Cardiac septum (tissue), 1 donor: ENCODE results near the gene TMEM266. TPM values are rescaled to one million over a fixed set of nuclear protein-coding genes. Genes with fewer than 3 reads are reported as not detected.
A peak's percentile ranks its signal among the peaks of the same experiment; 100 is the strongest.

Source experiments
- DNase-seq: peaks from one replicate; pipeline ENCODE4 v3.0.0-alpha.2; 2020; ENCODE audit warnings: low spot score
- intact Hi-C: fragments of 100-400 bp; cut with DNase I; formaldehyde crosslinking; loops from one replicate; pipeline ENCODE4 v1.14.0; 2022
- total RNA-seq: library from RNA; stranded (reverse); fragmentation: NEBNext Ultra II Directional; extraction: Animal tissue kit (Norgen Biotek cat#: 25700); gene quantifications from one replicate; pipeline ENCODE4 v1.2.1, GENCODE V29; 2021
- donor health status: DM: no; HTN: no; CAD: no.

Gene TMEM266
- total RNA-seq, 1 donor from 2014 or later, result not detected

GRCh38 chr15:76116138-76116885 lies 56.5 kb downstream of the TMEM266 start:
- DNase-seq, result no peak
- intact Hi-C loops, result no loop called here

GRCh38 chr15:76117181-76117580 lies 57.4 kb downstream of the TMEM266 start:
- intact Hi-C loops, result no loop called here
- no peak for DNase-seq

DNA sequence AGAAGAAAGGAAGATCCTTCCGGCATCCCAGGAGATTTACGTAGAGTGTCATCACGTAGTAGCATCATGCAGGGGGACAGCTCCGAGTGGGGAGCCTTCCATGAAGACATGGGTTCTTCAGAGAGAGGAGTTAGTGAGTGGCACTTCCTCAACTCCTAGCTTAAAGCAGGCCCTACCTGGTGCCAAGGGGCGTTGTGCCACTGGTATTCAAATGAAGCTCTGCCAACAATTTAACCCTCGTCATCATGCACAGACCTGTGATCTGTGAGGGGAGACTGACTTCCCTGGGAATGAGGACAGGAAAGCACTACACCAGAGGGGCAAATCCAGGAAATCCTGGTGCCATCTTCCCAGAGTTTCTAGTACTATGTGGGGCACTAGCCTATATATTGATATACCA lies 59.0 kb downstream of the TMEM266 start:
- no peak for DNase-seq
- intact Hi-C loops, result no loop called here

GRCh38 chr15:76123031-76123430 lies 63.2 kb downstream of the TMEM266 start:
- intact Hi-C loops, result no loop called here

DNA sequence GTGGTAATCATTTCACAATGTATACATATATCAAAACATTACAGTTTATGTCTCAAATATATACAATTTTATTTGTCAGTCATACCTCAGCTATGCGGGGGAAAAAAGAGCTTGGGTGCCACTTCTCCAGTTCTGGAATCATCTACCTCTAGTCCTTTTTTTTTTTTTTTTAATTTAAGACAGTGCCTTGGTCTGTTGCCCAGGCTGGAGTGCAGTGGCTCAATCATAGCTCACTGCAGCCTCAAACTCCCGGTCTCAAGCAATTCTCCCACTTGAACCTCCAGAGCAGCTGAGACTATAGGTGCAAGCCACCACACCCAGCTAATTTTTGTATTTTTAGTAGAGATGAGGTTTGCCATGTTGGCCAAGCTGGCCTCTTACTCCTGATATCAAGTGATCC lies 67.4 kb downstream of the TMEM266 start:
- no peak for DNase-seq
- intact Hi-C loops, result no loop called here

More at GRCh38 chr15:76123031-76123430, 63.2 kb downstream of the TMEM266 start:
- no peak for DNase-seq

- no peak for DNase-seq
- intact Hi-C loops, result no loop called here
Measured at GRCh38 chr15:76127880-76128279, 68.1 kb downstream of the TMEM266 start.

DNA sequence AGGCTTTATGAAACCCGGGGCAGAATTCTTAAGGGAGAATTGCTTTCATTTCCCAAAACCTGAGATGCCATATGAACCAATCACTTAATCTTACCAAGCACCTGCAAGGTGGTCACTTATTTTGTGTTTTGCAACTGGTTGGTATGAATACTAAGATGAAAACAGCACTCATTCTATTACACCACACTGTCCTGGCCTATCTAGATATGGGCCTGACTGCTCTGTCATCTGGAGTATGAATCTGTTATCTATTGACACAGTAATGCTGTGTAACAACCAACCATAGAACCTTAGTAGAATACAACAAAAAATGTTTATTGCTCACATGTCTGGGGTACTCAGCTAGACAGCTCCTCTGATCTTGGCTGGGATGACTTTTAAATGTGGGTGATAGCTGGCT lies 74.8 kb downstream of the TMEM266 start:
- DNase-seq, result no peak
- intact Hi-C loops, result no loop called here

DNA sequence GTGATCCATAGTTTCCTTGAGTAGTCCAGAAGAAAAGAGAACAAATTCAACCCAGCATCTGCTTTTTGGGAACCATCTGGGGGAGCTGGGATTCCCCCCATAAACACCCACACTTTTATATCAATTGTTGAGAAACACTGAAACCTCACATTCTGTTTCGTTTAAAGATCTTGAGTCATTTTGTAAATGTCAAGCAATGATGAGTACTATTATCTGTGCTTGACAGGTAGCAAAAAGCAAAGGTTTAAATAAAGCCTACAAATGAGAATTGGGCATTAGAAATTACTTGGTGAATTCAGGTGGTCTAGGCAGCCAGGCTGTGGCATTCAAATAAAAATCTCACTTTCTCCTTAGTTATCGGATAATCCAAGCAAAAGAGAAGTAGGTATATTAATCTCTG lies 75.7 kb downstream of the TMEM266 start:
- intact Hi-C loops, result no loop called here
- DNase-seq, result no peak

DNA sequence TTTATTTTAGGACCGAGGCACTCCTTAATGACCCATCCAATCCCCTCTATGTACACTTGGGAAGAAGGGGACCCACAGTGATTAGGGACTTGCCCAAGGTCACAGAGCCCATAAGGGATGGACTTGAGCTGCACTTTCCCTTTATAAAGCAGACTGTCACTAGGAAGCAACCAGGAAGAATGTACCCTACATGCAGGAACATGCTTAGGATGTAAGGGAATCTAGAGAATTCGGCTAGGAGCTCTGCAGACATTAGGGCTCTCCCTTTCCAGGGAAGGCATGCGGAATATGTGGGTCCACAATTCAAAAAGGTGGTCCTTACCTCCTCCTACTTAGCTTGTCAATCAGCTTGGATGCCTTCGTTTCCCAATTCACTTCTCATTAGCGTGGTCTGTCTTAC lies 78.7 kb downstream of the TMEM266 start:
- intact Hi-C loops, result no loop called here
- no peak for DNase-seq

GRCh38 chr15:76139368-76140073 lies 79.7 kb downstream of the TMEM266 start:
- DNase-seq, result no peak
- intact Hi-C loops, result loop anchor here (1.0 to 10.0 kb wide), 2 partner anchors 82 to 325 kb away; no protein-coding TSS in a partner anchor

DNA sequence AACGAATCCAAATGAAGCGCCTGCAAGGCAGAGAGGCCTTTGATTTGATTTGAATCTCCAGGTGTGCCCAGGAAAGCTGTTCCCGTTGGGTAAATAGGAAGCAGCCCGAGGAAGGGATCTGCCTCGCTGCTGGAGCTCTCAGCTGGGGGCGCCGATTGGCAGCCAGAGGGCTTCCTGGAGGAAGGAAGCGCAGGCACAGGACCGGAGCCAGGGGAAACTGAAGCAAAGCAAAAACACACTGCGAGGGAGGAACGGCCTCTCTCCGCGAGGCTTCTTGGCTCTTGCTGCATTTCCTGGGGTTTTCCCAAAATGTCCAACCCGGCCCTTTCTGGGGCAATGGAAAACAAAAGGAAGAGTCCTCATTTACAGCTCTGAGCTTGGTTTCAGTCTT lies 80.3 kb downstream of the TMEM266 start:
- intact Hi-C loops, result loop anchor here (10.0 kb wide), 1 partner anchor 325 kb away; no protein-coding TSS in a partner anchor
- DNase-seq, result no peak

DNA sequence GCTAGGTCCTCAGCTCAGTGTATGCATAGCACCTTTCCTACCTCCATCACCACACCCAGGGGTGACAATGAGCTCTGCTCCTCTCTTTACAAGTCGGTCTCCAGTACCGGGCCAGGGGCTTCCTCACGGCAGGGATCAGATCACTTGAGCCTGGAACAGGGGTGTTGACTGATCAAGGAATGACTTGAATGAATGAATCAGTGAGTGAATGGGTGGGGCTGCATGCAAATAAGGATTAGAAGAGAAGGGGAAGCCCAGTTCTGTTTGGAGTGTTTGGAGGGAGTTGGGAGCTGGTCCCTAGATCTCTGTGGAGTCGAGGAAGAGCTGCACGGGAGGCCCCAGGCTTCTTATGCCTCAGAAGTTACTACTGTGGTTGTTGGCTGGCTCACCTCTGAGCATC lies 87.0 kb downstream of the TMEM266 start:
- DNase-seq, result peak; percentile 41
- intact Hi-C loops, result loop anchor here (10.0 kb wide), 1 partner anchor 332 kb away; no protein-coding TSS in a partner anchor

DNA sequence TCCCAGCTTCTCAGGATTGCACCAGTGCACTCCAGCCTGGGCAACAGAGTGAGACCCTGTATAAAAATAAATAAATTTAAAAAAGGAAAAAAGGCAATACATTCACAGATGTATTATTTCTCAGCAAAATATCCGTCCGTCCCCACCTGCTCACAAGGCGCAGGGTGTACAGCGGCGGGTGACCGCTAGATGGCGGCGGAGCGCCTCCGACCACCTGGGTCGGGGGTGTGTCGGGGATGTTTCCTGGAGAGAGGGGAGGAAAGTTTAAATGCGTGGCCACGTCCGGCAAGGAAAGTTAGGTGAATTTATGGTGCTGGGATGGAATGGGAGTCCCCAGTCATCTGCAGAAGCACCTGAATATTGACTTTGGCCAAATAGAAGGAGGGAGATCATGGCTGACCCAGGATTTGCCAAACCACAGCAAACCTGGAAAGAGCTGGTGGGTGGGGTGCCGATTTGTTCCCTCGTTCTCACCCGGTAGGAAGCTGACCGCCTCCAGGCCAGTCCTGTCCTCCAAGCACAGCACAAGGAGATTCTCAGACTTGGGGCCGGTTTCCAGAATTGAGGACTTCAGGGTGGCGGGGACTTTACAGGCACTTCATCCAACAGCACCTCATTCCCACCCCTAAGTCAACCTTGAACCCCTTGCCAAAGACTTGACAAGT lies 88.3 kb downstream of the TMEM266 start:
- intact Hi-C loops, result loop anchor here (10.0 kb wide), 1 partner anchor 333 kb away; no protein-coding TSS in a partner anchor
- DNase-seq, result peak; percentile 78

GRCh38 chr15:76149291-76149915 lies 89.6 kb downstream of the TMEM266 start:
- DNase-seq, result no peak
- intact Hi-C loops, result loop anchor here (10.0 kb wide), 1 partner anchor 335 kb away; no protein-coding TSS in a partner anchor

DNA sequence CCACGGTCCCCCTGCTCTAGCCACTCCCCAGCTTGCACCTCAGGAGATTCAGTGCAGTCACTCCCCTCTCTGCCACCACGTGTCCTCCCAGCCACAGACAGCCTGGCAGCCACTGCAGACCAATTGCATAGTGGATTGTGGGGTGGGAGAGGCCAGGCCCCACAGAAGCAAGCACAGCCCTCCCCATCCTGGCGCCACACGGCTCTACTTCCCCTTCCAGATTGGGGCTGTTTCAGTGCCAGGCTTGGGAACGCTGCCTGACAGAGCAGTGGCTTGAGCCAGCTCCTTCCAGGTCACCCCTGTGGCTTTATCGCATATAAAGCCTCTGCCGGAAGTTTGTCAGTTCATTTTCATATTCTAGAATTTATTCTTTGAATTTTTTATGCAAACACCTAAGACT lies 90.7 kb downstream of the TMEM266 start:
- no peak for DNase-seq
- intact Hi-C loops, result no loop called here

DNA sequence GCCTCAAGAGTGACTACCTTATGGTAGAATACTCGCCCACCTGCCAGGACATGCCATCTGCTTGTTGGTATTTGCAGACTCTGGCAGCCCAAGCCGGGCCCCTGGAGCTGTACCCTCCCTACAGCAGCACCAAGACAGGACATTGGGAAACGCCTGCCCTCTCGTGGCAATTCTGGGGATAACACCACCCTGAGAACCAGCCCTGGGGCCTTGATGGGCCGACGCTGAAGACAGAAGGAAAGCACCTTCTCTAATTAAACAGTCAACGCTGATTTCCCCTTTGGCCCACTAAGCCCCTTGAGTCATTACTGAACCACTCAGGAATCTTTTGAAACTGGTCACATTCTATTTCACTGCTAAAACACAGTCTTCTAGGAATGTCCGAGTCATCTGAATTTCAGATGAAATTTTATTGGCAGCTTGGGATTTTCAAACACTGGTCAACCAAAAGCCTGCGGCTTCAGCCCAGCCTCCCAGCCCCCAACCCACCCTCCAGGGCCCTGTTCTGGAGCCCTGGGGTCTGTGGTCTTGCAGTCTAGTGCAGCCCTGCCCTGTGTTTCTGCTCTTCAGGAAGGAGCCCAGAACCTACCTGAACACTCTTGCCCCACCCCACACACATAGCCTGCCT lies 91.3 kb downstream of the TMEM266 start:
- intact Hi-C loops, result no loop called here
- DNase-seq, result peak; percentile 87

DNA sequence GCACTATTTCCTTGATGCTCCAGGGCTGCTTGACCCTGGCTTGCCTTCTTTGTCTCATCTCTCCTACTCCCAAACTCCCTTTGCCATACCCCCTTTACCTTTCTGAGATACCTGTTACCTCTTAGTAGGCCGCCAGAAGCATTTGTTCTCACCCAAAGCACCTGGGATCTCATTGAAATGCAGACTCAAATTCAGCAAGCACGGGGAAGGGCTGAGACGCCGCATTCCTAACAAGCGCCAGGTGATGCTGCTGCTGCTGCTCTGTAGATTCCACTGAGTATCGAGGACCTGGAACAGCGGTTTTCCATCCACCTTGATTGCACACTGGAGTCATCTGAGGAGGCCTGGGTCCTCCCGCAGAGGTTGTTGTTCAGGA lies 91.8 kb downstream of the TMEM266 start:
- intact Hi-C loops, result no loop called here
- DNase-seq, result no peak

- DNase-seq, result no peak
Measured at GRCh38 chr15:76152197-76152596, 92.4 kb downstream of the TMEM266 start.

More at GRCh38 chr15:76152197-76152596, 92.4 kb downstream of the TMEM266 start:
- intact Hi-C loops, result no loop called here
